DOHH2 (cell line): ENCODE data around the gene DHX32.
"Not testable (repeated sequence)": the region's sequence is repeated elsewhere in the genome, so short reads cannot be mapped to it uniquely, and the experiment has no call there.

Experiments used
- H3F3A ChIP-seq: fragments of 200-600 bp; sonication (generic), shearing (Covaris generic); 2 replicates; pipeline ENCODE4 v1.6.0; 2016; ENCODE audit warnings: antibody characterized with exemption, mild to moderate bottlenecking; ENCODE audit not compliant: control insufficient read depth, insufficient read depth
- H3K27ac ChIP-seq: fragments of 200-600 bp; sonication (generic); 2 replicates; pipeline ENCODE4 v1.5.1; 2014; ENCODE audit warnings: low read depth, mild to moderate bottlenecking, low read length, moderate library complexity
- H3K27me3 ChIP-seq: fragments of 200-600 bp; sonication (generic); 2 replicates; pipeline ENCODE4 v1.6.1; 2014; ENCODE audit warnings: mild to moderate bottlenecking, low read length, mixed read lengths; ENCODE audit not compliant: control insufficient read depth
- H3K36me3 ChIP-seq: fragments of 200-600 bp; sonication (generic); 2 replicates; pipeline ENCODE4 v1.6.1; 2014; ENCODE audit warnings: mild to moderate bottlenecking, low read length, moderate library complexity, mixed read lengths; ENCODE audit not compliant: control insufficient read depth
- H3K4me1 ChIP-seq: fragments of 200-600 bp; sonication (generic); 2 replicates; pipeline ENCODE4 v1.6.1; 2014; ENCODE audit warnings: mild to moderate bottlenecking, low read length, mixed read lengths; ENCODE audit not compliant: control insufficient read depth
- H3K4me2 ChIP-seq: fragments of 200-600 bp; sonication (generic); 2 replicates; pipeline ENCODE4 v1.6.0; 2014; ENCODE audit warnings: mild to moderate bottlenecking, low read length, moderate library complexity
- H3K4me3 ChIP-seq: fragments of 200-600 bp; sonication (generic); 2 replicates; pipeline ENCODE4 v1.5.1; 2014; ENCODE audit warnings: mild to moderate bottlenecking, low read length, mixed read lengths
- H3K79me2 ChIP-seq: fragments of 200-600 bp; sonication (generic); 2 replicates; pipeline ENCODE4 v1.6.1; 2014; ENCODE audit warnings: mild to moderate bottlenecking, low read length, mixed read lengths; ENCODE audit not compliant: control insufficient read depth
- H3K9me2 ChIP-seq: fragments of 200-600 bp; sonication (generic); replicated peaks from 2 replicates; pipeline ENCODE4 v1.6.1; 2014; ENCODE audit warnings: mild to moderate bottlenecking, low read length, mixed read lengths; ENCODE audit not compliant: control insufficient read depth
- H3K9me3 ChIP-seq: fragments of 200-600 bp; sonication (generic); 2 replicates; pipeline ENCODE4 v1.6.1; 2014; ENCODE audit warnings: antibody characterized with exemption, low read length, mixed read lengths; ENCODE audit not compliant: control insufficient read depth, insufficient read depth
- H4K20me1 ChIP-seq: fragments of 200-600 bp; sonication (generic); 2 replicates; pipeline ENCODE4 v1.6.0; 2014; ENCODE audit warnings: low read depth, mild to moderate bottlenecking, antibody characterized with exemption, low read length, moderate library complexity; ENCODE audit not compliant: control insufficient read depth, insufficient read depth

DHX32 gene

GRCh38 chr10:125907598-125907997, 26.5 kb upstream of the DHX32 start:
- H3K4me3 ChIP-seq, H3K27me3 ChIP-seq, H3K9me3 ChIP-seq, H3K79me2 ChIP-seq, H3K4me1 ChIP-seq, H3K9me2 ChIP-seq, H3K27ac ChIP-seq, H3K4me2 ChIP-seq, H4K20me1 ChIP-seq, H3F3A ChIP-seq, H3K36me3 ChIP-seq: not testable (repeated sequence)

DNA sequence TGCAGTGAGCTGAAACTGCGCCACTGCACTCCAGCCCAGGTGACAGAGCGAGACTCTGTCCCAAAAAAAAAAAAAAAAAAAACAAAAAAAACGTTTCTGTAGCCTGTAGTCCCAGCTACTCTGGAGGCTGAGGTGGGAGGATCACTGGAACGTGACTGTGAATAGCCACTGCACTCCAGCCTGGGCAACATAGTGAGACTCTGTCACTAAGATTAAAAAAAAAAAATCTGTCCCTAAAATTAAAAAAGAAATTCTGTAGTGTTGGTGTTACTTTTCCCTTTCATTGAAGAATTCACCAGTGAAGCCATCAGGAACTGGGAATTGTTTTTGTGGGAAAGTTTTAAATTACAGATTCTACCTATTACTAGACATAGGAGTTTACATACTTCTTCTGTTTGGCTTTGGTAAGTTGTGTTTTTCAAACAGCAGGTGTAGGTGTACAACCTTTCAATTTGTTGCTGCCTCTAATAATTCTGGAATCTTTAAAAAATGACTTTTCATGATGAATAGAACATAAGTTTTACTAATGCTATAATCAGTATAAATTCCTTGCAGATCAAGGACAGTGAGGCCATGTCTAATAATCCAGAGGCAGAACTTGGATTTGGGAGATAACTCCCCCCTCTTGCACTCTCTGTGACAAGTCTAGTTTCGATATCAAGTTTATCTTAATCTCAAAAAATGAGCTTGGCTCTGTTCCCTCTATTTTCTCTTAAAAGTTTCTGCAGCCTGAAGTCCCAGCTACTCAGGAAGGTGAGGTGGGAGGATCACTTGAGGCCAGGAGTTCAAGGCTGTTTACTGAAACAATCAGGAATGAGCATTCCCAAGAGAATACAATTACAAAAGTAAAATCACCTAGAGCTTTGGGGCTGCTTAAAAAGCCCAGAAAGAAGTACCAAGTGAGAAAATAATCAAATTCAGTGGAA, 24.2 kb upstream of the DHX32 start:
- H3K9me2 ChIP-seq, H3F3A ChIP-seq, H4K20me1 ChIP-seq, H3K4me2 ChIP-seq, H3K4me1 ChIP-seq, H3K9me3 ChIP-seq, H3K4me3 ChIP-seq, H3K27me3 ChIP-seq, H3K79me2 ChIP-seq, H3K27ac ChIP-seq, H3K36me3 ChIP-seq: not testable (repeated sequence)

- not testable (repeated sequence) for H3K4me2 ChIP-seq, H3K79me2 ChIP-seq
Observed at GRCh38 chr10:125903135-125903640, 22.1 kb upstream of the DHX32 start.

GRCh38 chr10:125900963-125901362, 19.9 kb upstream of the DHX32 start:
- H3K9me2 ChIP-seq, H3K27ac ChIP-seq, H3K36me3 ChIP-seq, H3K79me2 ChIP-seq, H3K4me1 ChIP-seq, H3K4me2 ChIP-seq, H3K4me3 ChIP-seq, H3F3A ChIP-seq, H4K20me1 ChIP-seq, H3K9me3 ChIP-seq, H3K27me3 ChIP-seq: not testable (repeated sequence)

More at GRCh38 chr10:125903135-125903640, 22.1 kb upstream of the DHX32 start:
- H3K27ac ChIP-seq, H3K36me3 ChIP-seq, H3K4me3 ChIP-seq, H3F3A ChIP-seq, H3K4me1 ChIP-seq, H4K20me1 ChIP-seq, H3K9me2 ChIP-seq, H3K9me3 ChIP-seq, H3K27me3 ChIP-seq: not testable (repeated sequence)

DNA sequence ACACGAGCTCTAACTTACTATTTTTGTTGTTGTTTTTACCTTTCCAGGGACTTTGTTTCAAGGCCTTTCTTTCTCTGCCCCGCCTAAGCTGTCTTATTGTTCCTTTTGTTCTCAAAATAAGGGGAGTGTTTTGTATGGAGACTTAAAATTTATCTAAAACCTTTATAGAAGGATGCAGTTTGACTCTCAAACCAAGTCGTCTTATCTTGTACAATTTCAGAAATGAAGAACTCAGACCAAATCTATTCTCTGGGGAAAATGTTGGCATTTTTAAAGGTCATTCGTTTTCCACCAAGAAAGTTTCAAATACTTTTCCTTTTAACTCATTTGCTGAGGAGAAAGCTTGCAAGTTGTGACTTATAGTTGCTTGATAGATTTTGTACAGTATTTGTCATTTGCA, 16.2 kb upstream of the DHX32 start:
- H3K4me1 ChIP-seq, H3K27me3 ChIP-seq, H4K20me1 ChIP-seq, H3K9me2 ChIP-seq, H3K36me3 ChIP-seq, H3F3A ChIP-seq, H3K79me2 ChIP-seq, H3K9me3 ChIP-seq, H3K27ac ChIP-seq: not testable (repeated sequence)
- H3K4me2 ChIP-seq, result peak overlapping the region; percentile 75
- H3K4me3 ChIP-seq, result peak overlapping the region; percentile 77

- H4K20me1 ChIP-seq, H3K27ac ChIP-seq, H3K27me3 ChIP-seq, H3K79me2 ChIP-seq, H3K36me3 ChIP-seq, H3K9me3 ChIP-seq, H3K4me1 ChIP-seq, H3F3A ChIP-seq, H3K9me2 ChIP-seq: not testable (repeated sequence)
- H3K4me3 ChIP-seq, result peak within 1 kb of the TSS; percentile 77
- peak within 1 kb of the TSS; percentile 75 for H3K4me2 ChIP-seq
Observed at GRCh38 chr10:125896088-125896934, 15.2 kb upstream of the DHX32 start, which contains the start of gene FANK1. Gene FANK1 (plus strand): TSS chr10:125896564. CDS start chr10:125896643, 79 bp downstream.

- not testable (repeated sequence) for H3K79me2 ChIP-seq, H3F3A ChIP-seq, H3K4me1 ChIP-seq, H3K36me3 ChIP-seq, H4K20me1 ChIP-seq, H3K9me3 ChIP-seq, H3K27ac ChIP-seq, H3K27me3 ChIP-seq, H3K9me2 ChIP-seq
- H3K4me2 ChIP-seq, result peak overlapping the region; percentile 75
- peak overlapping the region; percentile 77 for H3K4me3 ChIP-seq
Observed at GRCh38 chr10:125895130-125896087, 14.3 kb upstream of the DHX32 start.
